ENCODE measurements around the gene CCT3.

DNA sequence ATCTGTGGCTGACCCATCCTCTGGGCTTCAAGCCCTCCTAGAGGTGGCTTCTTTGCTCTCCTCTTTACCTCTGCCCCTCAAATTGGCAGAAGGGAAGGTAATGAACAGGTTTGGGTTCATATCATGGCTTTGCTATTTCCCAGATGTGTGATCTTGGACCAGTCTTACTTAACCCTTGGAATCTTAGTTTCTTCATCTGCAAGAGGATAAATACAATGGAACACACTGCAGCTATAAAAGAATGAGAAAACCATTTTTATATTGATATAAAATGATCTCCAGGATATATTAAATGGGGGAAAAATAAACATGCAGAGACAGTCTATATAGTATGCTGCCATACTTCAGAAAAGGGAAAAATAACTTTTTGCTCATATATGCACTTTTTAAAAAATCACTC lies 48.2 kb downstream of the CCT3 start:
- TF ChIP-seq, protein P1, sequence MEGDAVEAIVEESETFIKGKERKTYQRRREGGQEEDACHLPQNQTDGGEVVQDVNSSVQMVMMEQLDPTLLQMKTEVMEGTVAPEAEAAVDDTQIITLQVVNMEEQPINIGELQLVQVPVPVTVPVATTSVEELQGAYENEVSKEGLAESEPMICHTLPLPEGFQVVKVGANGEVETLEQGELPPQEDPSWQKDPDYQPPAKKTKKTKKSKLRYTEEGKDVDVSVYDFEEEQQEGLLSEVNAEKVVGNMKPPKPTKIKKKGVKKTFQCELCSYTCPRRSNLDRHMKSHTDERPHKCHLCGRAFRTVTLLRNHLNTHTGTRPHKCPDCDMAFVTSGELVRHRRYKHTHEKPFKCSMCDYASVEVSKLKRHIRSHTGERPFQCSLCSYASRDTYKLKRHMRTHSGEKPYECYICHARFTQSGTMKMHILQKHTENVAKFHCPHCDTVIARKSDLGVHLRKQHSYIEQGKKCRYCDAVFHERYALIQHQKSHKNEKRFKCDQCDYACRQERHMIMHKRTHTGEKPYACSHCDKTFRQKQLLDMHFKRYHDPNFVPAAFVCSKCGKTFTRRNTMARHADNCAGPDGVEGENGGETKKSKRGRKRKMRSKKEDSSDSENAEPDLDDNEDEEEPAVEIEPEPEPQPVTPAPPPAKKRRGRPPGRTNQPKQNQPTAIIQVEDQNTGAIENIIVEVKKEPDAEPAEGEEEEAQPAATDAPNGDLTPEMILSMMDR (IDR thresholded peaks at IDR 0.05; ENCODE audit: insufficient read depth, low read length, poor library complexity, severe bottlenecking) = no peak
- no peak for TF ChIP-seq EZH2phosphoT487 (conservative IDR thresholded peaks at IDR 0.05; ENCODE audit: low read length)

Measured in SU-DHL-6 (cell line).